ENCODE results near the gene AGTR1. TPM values are rescaled to one million over a fixed set of nuclear protein-coding genes. Genes with fewer than 3 reads are reported as not detected.

Gene AGTR1
- total RNA-seq, 1 experiment from 2014 or later: not detected

- Mint-ChIP-seq H3K27ac (ENCODE audit: unreplicated experiment) (no peak overlapping the region), H3K36me3 (ENCODE audit: insufficient read depth, unreplicated experiment) (no peaks in the 10 kb centered on the region), H3K9me3 (ENCODE audit: unreplicated experiment) (no peaks in the 10 kb centered on the region), H3K4me1 (ENCODE audit: low read depth, unreplicated experiment) (no peaks in the 10 kb centered on the region), H3K4me3 (ENCODE audit: unreplicated experiment) (no peak overlapping the region), H3K27me3 (ENCODE audit: insufficient read depth, unreplicated experiment) (no peaks in the 10 kb centered on the region)
- Histone ChIP-seq H3K4me1 (no peaks in the 10 kb centered on the region), H3K9me3 (no peaks in the 10 kb centered on the region), H3K4me3 (ENCODE audit: low read depth, low read length) (no peak overlapping the region), H3K27me3 (replicated peaks; ENCODE audit: control insufficient read depth, insufficient read depth, low read length) (no peaks in the 10 kb centered on the region), H3K36me3 (ENCODE audit: control insufficient read depth, insufficient read depth, low read length) (no peaks in the 10 kb centered on the region)
- ChIA-PET CTCF (no interaction called here), POLR2A (no interaction called here)
- intact Hi-C loops (cut with micrococcal nuclease; ENCODE audit: unreplicated experiment): no loop called here
- no peak for TF ChIP-seq CTCF (IDR thresholded peaks at IDR 0.05; ENCODE audit: insufficient read depth in 1 of 2, low read depth in 1 of 2, low read length in 1 of 2, severe bottlenecking in 1 of 2, unreplicated experiment in 1 of 2)
- BruUV-seq (replicated peaks): no TSS peak
- DNase-seq: no peak
Measured at GRCh38 chr3:148707601-148708380, 10.1 kb downstream of the AGTR1 start.

GRCh38 chr3:148708409-148708808, 10.7 kb downstream of the AGTR1 start:
- Histone ChIP-seq H3K4me1 (no peaks in the 10 kb centered on the region), H3K4me3 (ENCODE audit: low read depth, low read length) (no peak overlapping the region), H3K27me3 (replicated peaks; ENCODE audit: control insufficient read depth, insufficient read depth, low read length) (no peaks in the 10 kb centered on the region), H3K9me3 (no peaks in the 10 kb centered on the region), H3K36me3 (ENCODE audit: control insufficient read depth, insufficient read depth, low read length) (no peaks in the 10 kb centered on the region)
- Mint-ChIP-seq H3K9me3 (ENCODE audit: unreplicated experiment) (no peaks in the 10 kb centered on the region), H3K36me3 (ENCODE audit: insufficient read depth, unreplicated experiment) (no peaks in the 10 kb centered on the region), H3K27ac (ENCODE audit: unreplicated experiment) (no peak overlapping the region), H3K4me3 (ENCODE audit: unreplicated experiment) (no peak overlapping the region), H3K27me3 (ENCODE audit: insufficient read depth, unreplicated experiment) (no peaks in the 10 kb centered on the region), H3K4me1 (ENCODE audit: low read depth, unreplicated experiment) (no peaks in the 10 kb centered on the region)
- ChIA-PET POLR2A (no interaction called here), CTCF (no interaction called here)
- no peak for TF ChIP-seq CTCF (IDR thresholded peaks at IDR 0.05; ENCODE audit: insufficient read depth in 1 of 2, low read depth in 1 of 2, low read length in 1 of 2, severe bottlenecking in 1 of 2, unreplicated experiment in 1 of 2)
- no TSS peak for BruUV-seq (replicated peaks)
- intact Hi-C loops (cut with micrococcal nuclease; ENCODE audit: unreplicated experiment): no loop called here
- DNase-seq: no peak

- H3K4me3 ChIP-seq (ENCODE audit: low read depth, low read length): no peak overlapping the region
- H3K36me3 Mint-ChIP-seq (ENCODE audit: insufficient read depth, unreplicated experiment): no peaks in the 10 kb centered on the region
- H3K27me3 Mint-ChIP-seq (ENCODE audit: insufficient read depth, unreplicated experiment): no peaks in the 10 kb centered on the region
- H3K4me3 Mint-ChIP-seq (ENCODE audit: unreplicated experiment): no peak overlapping the region
- H3K9me3 ChIP-seq: no peaks in the 10 kb centered on the region
- no peaks in the 10 kb centered on the region for H3K27me3 ChIP-seq (replicated peaks; ENCODE audit: control insufficient read depth, insufficient read depth, low read length)
- H3K36me3 ChIP-seq (ENCODE audit: control insufficient read depth, insufficient read depth, low read length): no peaks in the 10 kb centered on the region
- no peak for TF ChIP-seq CTCF (IDR thresholded peaks at IDR 0.05; ENCODE audit: insufficient read depth in 1 of 2, low read depth in 1 of 2, low read length in 1 of 2, severe bottlenecking in 1 of 2, unreplicated experiment in 1 of 2)
- no peak overlapping the region for H3K27ac Mint-ChIP-seq (ENCODE audit: unreplicated experiment)
- H3K4me1 Mint-ChIP-seq (ENCODE audit: low read depth, unreplicated experiment): no peaks in the 10 kb centered on the region
- no TSS peak for BruUV-seq (replicated peaks)
- ChIA-PET POLR2A (no interaction called here), CTCF (no interaction called here)
- H3K4me1 ChIP-seq: no peaks in the 10 kb centered on the region
- DNase-seq: no peak
- intact Hi-C loops (cut with micrococcal nuclease; ENCODE audit: unreplicated experiment): loop anchor here (10.0 kb wide), 1 partner anchor 245 kb away; no protein-coding TSS in a partner anchor
- H3K9me3 Mint-ChIP-seq (ENCODE audit: unreplicated experiment): no peaks in the 10 kb centered on the region
Measured at GRCh38 chr3:148709560-148710253, 12.0 kb downstream of the AGTR1 start.

Measured in Caco-2 (cell line).